ENCODE measurements around the gene SLC12A5.

GRCh38 chr20:46060301-46060881, 31.4 kb downstream of the SLC12A5 start:
- TF ChIP-seq, protein P1, sequence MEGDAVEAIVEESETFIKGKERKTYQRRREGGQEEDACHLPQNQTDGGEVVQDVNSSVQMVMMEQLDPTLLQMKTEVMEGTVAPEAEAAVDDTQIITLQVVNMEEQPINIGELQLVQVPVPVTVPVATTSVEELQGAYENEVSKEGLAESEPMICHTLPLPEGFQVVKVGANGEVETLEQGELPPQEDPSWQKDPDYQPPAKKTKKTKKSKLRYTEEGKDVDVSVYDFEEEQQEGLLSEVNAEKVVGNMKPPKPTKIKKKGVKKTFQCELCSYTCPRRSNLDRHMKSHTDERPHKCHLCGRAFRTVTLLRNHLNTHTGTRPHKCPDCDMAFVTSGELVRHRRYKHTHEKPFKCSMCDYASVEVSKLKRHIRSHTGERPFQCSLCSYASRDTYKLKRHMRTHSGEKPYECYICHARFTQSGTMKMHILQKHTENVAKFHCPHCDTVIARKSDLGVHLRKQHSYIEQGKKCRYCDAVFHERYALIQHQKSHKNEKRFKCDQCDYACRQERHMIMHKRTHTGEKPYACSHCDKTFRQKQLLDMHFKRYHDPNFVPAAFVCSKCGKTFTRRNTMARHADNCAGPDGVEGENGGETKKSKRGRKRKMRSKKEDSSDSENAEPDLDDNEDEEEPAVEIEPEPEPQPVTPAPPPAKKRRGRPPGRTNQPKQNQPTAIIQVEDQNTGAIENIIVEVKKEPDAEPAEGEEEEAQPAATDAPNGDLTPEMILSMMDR (IDR thresholded peaks at IDR 0.05): no peak
- no peak for TF ChIP-seq POLR2A (IDR thresholded peaks at IDR 0.05)

Data from Peyer's patch (tissue), 4 donors.